HG02642 (cell line): ENCODE results near the gene PLPPR2.
"Not testable (repeated sequence)": the region's sequence is repeated elsewhere in the genome, so short reads cannot be mapped to it uniquely, and the experiment has no call there.

Source experiments
- ATAC-seq: cut with Tn5 transposase; IDR thresholded peaks from one replicate; pipeline ENCODE4 v1.9.1; 2021; ENCODE audit warnings: mild to moderate bottlenecking; ENCODE audit not compliant: unreplicated experiment, poor library complexity

PLPPR2 gene

GRCh38 chr19:11339254-11340098 is 15.8 kb upstream of the PLPPR2 start, which contains the start of gene RAB3D:
Gene RAB3D, minus strand, starts transcription at chr19:11339657. Its CDS starts 2,258 bp downstream, at chr19:11337399.
- peak; percentile 80 for ATAC-seq

- not testable (repeated sequence) for ATAC-seq
These were observed 15.1 kb upstream of the PLPPR2 start for GRCh38 chr19:11340099-11340467.

DNA sequence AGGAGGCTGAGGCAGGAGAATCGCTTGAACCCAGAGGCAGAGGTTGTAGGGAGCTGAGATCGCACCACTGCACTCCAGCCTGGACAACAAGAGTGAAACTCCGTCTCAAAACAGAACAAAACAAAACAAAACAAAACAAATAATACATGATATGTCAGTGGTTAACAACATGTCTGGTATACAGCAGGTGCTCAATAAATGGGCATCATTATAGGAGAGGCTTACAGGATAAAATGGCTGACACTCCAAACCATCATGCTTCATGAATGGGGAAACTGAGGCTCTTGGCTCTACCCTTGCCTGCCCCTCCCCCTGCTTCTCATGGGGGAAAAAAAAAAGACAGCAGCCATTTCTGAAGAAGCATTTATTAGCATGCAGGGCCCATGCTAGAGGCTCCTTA is 12.8 kb upstream of the PLPPR2 start:
- no peak for ATAC-seq

GRCh38 chr19:11345122-11345803 is 10.0 kb upstream of the PLPPR2 start:
- ATAC-seq, result no peak

DNA sequence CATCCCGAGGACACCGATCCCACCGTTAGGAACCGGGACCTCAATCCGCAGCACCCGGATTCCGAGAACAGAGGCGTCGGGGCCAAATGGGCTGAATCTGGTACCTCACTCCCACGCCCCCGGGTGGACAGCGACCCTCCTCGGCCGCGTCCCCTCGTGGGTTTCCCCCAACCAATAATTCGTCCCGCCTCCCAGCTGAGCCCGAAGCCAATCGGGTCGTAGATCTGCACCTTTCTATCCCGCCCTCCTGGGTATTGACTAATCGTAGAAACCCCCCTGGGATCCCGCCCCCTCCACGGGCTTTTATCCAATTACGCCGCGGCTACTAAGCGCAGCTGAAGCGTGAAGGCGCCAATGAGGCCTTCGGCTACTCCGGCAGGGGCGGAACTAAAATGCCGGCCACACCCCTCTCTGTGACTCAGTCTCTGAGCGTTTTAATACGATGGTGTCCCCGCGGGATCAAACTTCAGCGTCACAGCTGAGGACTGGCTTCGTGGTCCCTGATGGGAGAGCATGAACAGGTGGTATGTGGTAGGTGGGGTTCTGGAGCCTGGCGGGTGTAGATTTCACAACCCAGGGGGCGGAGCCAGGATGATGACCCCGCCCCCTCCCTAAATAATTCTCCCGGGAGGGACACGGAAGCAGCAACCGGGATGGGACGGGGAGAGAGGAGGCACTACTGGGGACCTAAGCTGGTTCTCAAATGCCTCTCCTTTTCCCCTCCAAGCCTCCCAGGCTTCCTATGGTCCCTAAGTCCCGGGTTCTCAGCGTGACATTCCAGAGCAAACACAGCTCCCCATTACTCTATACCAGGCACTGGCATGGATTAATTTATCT is 8.9 kb upstream of the PLPPR2 start, which contains the start of the genes CCDC159 and TMEM205:
Gene CCDC159 (plus strand): TSS at position 416 of the 837 bp plus-strand sequence. CDS start 88 bp downstream, at position 504.
Gene TMEM205 (minus strand): TSS at position 165 of the 837 bp plus-strand sequence. CDS start 649 bp downstream, outside the sequence.
- ATAC-seq, result peak; percentile 92

DNA sequence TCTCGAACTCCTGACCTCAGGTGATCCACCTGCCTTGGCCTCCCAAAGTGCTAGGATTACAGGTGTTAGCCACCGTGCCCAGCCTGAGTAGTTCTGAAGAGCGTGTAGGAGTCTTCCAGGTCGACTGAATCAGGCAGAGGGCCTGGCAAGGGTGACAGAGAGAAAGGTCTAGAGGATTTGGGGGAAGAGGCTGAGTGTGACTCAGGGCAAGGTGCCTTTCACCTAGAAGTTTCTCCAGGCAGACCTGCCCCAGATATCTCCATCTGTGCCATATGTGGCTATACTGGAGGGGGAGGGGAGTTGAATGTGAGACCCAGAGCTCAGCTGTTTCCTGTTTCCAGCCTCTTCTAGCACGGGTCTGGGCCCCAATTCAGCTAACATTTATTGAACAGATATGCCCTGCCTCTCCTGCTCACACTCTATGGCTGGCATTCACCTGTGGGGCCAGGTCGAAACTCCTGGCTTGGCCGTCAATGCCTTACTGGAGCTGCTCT is 7.6 kb upstream of the PLPPR2 start:
- no peak for ATAC-seq

- ATAC-seq, result no peak
These were observed 6.1 kb upstream of the PLPPR2 start for GRCh38 chr19:11349171-11349570.

DNA sequence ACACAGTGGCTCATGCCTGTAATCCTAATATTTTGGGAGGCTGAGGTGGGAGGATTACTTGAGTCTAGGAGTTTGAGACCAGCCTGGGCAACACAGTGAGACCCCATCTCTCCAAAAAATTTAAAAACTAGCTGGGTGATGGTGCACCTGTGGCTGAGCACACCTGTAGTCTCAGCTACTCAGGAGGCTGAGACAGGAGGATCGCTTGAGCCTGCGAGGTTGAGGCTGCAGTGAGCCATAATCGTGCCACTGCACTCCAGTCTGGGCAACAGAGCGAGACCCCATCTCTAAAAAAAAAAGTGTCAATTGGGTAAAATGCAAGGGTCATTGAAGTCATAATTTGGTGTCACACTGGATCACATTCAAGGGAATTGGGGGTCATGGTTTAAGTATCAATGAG is 1.1 kb upstream of the PLPPR2 start:
- ATAC-seq, result not testable (repeated sequence)

DNA sequence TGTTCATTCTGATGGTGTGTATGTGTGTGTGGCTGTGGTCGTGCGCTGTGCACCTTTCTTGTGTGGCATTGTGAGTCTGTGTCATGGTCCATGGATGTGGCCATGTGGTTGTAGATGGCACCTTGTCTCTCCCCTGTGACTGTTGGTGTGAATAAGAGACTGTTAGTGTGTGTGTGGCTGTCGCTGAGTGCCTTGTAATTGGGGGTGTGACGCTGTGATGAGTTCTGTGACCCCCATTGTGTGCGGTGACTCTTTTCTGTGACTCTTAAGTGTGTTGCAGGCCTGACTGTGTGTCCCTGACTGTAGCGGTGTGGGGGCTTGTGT is 804 bp downstream of the PLPPR2 start:
- no peak for ATAC-seq

GRCh38 chr19:11356676-11357550 is 1.7 kb downstream of the PLPPR2 start:
- no peak for ATAC-seq

DNA sequence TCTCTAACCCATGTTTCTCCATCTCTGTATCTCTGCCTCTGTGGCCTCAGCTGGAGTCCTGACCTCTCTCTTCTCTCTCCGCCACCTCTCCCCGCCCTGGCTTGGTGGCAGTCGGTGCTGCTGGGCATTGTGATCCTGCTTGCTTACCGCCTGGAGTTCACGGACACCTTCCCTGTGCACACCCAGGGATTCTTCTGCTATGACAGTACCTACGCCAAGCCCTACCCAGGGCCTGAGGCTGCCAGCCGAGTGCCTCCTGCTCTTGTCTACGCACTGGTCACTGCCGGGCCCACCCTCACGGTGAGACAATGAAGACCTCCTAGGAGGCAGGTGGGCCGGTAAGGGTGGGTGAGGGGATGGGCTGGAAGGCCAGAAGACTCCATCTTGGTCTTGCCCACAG is 4.2 kb downstream of the PLPPR2 start:
- ATAC-seq, result no peak

DNA sequence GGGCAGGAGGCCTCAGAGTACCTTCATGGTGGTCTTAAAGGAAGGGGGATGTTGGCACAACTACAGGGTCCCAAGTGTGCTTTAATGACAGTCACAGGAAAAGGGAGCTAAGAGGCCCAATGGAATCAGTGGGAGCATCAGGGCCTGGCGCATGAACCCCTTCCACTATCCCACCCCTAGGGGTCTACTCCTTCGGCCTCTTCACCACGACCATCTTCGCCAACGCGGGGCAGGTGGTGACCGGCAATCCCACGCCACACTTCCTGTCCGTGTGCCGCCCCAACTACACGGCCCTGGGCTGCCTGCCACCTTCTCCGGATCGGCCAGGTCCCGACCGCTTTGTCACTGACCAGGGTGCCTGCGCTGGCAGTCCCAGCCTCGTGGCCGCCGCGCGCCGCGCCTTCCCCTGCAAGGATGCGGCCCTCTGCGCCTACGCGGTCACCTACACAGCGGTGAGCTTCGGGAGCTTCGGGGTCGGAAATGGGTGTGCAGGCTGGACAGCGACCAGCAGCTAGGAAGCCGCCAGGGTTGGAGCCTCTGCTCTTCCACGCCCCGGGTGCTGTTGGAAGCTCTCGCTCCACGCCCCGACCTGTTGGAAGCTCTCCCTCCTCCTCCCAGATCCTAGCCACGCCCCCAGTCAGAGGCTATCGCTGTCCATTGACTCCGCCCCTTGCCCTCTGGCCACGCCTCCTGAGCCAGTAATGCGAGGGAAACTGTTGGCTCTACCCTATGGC is 6.0 kb downstream of the PLPPR2 start:
- ATAC-seq, result no peak

GRCh38 chr19:11361771-11362731 is 6.8 kb downstream of the PLPPR2 start:
- no peak for ATAC-seq

GRCh38 chr19:11363881-11364280 is 8.6 kb downstream of the PLPPR2 start:
- no peak for ATAC-seq

DNA sequence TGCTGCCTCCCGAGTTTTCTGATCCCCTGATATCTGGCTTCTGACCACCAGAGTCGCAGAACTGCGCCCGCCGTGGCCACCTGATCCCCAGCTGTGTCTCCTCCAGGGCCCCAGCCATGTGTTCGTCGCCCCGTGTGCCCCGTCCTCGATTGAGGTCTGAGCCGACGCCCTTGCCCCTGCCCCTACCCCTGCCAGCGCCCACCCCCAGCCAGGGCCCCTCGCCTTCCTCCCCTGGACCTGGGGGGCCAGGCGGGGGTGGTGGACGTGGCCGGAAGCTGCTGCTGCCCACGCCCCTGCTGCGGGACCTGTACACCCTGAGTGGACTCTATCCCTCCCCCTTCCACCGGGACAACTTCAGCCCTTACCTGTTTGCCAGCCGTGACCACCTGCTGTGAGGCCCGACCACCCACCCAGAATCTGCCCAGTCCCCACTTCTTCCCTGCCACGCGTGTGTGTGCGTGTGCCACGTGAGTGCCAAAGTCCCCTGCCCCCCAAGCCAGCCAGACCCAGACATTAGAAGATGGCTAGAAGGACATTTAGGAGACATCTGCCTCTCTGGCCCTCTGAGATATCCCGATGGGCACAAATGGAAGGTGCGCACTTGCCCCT is 9.2 kb downstream of the PLPPR2 start:
- ATAC-seq, result no peak

DNA sequence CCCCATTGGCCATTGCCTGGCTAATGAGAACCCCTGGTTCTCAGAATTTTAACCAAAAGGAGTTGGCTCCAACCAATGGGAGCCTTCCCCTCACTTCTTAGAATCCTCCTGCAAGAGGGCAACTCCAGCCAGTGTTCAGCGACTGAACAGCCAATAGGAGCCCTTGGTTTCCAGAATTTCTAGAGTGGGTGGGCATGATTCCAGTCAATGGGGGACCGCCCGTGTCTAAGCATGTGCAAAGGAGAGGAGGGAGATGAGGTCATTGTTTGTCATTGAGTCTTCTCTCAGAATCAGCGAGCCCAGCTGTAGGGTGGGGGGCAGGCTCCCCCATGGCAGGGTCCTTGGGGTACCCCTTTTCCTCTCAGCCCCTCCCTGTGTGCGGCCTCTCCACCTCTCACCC is 9.7 kb downstream of the PLPPR2 start:
- ATAC-seq, result no peak

GRCh38 chr19:11365557-11366117 is 10.4 kb downstream of the PLPPR2 start:
- ATAC-seq, result no peak
